HG02938 (cell line): ENCODE data around the gene PCP4L1.
A peak's percentile ranks its signal among the peaks of the same experiment; 100 is the strongest.
"Not testable (repeated sequence)": the region's sequence is repeated elsewhere in the genome, so short reads cannot be mapped to it uniquely, and the experiment has no call there.

ENCODE experiments used
- ATAC-seq: cut with Tn5 transposase; IDR thresholded peaks from one replicate; pipeline ENCODE4 v1.9.1; 2021; ENCODE audit warnings: mild to moderate bottlenecking, moderate library complexity; ENCODE audit not compliant: unreplicated experiment

Gene PCP4L1

DNA sequence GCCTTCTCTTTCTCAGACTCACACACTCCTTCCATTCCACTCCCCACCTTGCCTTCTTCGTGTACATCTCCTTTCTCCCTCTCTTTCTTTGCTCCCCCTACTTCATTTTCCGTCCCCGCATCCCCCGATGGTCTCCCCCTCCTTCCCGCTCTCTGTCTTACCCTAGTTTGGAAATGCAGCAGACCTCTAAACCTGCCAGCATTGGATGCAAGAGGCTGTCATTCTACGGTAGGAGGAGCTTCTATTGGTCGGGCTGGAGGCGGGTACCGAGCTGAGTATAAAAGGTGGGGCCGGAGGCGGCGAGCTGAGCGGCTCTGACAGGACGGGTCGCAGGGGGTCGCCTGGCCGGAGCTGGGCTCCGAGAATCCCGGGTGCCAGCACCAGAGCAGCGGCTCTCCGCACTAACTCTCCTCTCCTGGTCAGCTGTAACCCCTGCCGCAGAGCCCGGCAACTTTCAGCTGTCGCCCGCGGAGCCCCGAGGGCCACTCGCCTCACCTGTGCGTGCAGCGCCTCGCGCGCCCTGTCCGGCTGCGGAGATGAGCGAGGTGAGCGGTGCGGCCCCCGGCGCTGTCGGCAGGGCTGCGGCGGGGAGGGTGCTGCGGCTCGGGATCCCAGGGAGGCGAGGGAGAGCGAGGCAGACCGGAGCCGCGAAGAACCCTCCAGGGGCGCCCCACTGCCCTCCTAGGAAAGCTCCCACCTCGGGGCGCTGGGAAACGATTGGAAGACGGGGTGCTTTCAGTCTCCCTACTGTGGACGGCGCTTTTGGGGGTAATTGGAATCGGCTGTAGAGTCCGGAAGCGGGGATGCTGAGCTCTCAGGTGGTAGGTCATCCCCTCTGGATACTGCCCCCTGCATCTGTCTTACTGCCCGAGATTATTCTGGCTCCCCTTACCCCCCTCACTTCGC lies at the start of gene PCP4L1:
PCP4L1 (plus strand) TSS at position 307 of the 906 bp plus-strand sequence; CDS start at position 537, 230 bp downstream.
- ATAC-seq = no peak

DNA sequence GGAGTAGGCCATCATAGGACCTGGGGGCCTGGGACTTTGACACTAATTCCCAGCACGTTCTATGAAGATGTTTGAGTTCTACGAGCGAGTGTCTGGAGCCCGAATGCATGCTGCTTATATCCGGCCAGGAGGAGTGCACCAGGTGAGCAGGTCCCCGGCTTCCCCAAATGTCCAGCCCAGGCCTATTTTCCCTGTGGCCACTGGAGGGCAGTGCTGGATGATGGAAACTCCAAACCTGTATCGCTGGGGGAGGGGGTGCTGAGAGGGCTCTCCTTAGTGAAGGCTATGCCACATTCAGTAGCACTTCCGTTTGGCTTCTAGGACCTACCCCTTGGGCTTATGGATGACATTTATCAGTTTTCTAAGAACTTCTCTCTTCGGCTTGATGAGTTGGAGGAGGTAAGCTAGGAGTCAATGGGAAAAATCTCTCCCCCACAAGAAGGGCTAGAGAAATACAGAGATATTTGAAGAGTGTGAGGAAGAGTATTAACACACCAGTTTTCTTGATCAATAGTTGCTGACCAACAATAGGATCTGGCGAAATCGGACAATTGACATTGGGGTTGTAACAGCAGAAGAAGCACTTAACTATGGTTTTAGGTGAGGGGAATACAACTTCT lies 48.6 kb upstream of the PCP4L1 start:
- ATAC-seq = peak; percentile 64

DNA sequence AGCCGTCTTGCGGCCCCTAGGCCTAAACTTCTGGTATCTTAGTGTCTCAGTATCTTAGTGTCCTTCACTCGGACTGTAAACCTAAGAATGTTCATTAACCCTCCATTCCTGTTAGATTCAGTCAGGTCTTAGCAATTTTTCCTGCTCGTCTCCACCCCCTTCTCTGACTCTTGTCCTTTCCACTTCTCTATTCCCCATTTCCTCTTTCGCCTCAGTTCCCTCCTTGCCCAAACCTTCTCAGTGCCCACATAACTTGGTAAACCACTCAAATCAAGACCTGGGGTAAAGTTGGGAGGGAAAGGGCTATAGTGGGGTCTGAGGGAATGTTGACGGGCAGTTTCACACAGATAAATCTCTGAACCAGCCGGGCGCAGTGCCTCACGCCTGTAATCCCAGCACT lies 44.2 kb upstream of the PCP4L1 start:
- ATAC-seq = no peak

DNA sequence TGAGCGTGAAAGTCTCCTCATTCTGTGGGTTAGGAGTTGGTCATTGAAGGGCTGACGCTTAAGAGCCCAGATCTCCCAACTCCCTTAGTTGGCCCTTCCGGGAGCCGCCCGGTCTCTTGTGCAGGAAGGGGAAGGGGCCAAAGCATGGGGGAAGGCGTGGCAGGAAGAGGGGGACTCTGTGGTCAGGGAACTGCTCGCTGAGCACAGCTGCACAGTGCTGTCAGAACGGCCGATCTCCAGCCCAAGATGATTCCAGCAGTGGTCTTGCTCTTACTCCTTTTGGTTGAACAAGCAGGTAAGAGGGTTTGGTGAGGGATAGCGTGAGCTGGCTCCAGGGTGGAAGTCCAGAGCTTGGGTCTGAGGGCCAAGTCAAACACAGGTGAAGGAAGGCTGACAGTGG lies 43.5 kb upstream of the PCP4L1 start, which contains the start of gene FCER1G:
FCER1G (plus strand) TSS at position 220 of the 400 bp plus-strand sequence; CDS start at position 247, 27 bp downstream.
- ATAC-seq = no peak

DNA sequence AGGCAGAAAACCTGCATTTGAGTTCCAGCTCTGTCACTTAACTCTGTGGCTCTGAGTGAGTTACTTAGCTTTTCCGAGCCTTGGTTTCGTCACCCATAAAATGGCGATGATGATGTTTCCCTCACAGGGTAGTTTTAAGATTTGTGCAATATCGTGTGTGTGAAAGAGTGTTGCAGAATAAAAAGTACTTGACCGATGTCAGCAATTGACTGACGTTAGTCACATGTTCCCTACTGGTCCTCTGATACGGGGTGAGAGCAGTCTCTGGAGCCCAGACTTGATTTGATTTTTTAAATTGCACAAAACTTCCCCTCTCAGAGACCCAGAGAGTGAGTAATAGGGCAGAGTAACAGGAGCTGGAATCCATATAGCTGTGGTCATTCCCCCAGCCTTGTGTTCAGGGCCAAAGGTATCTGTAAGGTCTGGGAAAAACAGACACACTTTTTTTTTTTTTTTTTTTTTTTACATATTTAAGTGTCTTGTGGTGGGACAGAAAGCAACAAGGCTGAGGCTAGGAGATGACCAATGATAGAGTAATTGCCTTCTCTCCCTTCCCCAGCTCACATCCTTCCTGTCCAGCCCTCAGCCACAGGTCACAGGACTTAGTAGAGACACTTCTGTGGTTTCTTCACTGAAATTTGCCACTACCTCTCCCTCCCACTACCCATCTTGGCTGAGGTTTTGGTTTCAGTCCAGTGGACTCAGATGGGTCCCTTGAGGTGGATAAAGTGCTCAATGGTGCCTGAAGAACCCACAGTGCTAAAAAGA lies 41.4 kb upstream of the PCP4L1 start:
- peak; percentile 91 for ATAC-seq

DNA sequence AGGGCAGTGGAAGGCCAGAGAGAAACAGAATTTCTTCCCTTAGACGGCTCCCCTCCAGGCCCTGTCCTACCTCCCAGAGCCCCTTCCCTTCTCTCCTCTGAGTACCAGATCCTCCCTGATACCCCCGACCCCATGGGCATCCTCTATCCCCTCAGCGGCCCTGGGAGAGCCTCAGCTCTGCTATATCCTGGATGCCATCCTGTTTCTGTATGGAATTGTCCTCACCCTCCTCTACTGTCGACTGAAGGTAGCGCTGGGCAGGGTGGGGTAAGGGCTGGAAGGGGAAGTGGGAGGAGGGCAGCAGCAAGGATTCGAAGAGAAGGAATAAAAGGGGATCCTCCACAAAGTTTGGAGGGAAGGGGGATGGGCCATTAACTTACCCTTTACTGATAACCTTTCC lies 40.7 kb upstream of the PCP4L1 start:
- ATAC-seq = no peak

DNA sequence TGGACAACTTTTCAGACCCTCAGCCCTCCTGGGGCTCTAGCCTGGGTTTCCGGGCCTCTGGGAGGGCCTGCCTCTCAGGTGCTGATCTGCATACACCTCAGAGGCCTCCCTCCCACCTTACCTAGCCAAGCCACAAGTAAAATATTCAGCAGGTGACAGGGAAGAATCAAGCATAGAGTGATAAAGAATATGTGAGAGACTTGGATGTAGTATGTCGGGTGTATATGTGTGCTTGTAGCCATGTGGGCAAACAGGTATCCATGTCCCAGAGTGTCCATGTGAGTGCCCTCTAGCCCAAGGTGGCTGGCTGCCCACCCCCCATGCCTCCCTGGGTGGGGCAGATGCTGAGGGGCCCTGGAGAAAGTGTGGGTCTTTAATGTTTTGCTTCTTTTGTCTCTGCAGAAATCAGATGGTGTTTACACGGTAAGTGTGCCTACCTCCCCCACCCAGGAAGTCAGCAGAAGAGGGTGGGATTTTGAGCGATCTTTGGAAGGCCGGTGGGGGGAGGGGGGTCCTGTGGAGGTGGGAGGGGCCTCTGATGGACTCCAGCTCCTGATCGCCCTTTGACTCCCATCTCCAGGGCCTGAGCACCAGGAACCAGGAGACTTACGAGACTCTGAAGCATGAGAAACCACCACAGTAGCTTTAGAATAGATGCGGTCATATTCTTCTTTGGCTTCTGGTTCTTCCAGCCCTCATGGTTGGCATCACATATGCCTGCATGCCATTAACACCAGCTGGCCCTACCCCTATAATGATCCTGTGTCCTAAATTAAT lies 40.1 kb upstream of the PCP4L1 start:
- ATAC-seq = no peak

DNA sequence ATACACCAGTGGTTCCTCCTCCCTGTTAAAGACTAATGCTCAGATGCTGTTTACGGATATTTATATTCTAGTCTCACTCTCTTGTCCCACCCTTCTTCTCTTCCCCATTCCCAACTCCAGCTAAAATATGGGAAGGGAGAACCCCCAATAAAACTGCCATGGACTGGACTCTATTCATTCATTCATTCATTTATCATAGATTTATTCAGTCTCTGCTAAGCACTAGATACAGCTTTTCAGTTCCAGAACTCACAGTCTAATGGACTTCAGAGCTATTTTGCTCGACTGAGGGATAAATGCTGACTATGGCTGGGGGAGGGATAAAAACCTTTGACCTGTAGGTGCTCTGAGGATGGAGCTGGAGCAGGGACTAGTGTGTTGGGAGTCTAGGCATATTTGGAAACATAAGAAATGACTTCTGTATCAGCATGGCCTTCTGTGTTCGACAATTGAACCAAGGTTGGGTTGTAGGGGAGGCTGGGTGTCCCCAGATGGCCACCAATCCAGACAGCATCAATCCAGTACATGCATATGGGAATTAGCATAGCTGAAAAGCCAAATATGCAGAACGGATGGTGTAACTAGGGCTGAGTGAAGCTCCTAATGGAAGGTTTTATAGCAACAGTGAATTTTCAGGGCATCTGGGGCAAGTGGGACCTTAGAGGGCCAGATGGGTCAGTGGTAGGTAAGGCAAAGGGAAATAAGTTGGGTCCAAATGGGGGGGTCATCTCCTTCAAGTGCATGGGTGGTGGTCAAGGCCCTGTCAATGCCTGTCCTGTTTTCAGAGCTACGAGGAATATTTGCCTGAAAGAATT lies 39.3 kb upstream of the PCP4L1 start:
- ATAC-seq = no peak

DNA sequence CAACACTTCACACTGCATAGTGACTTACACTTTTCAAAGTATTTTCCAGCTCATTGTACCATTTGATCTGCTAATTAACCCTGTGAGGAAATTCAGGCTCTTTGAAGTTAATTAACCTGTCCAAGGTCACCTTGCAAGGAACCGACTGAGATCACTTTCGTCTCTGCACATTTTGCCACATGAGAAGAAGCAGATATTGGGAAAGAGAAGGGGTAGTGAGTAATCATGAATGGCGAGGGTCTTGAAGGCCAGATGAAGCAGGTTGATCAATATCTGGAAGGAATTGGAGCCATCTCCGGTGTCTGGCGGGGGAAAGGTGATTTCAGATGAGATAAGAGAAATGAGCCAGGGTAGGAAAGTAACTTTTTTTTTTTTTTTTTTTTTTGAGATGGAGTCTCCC lies 38.5 kb upstream of the PCP4L1 start:
- ATAC-seq = no peak

DNA sequence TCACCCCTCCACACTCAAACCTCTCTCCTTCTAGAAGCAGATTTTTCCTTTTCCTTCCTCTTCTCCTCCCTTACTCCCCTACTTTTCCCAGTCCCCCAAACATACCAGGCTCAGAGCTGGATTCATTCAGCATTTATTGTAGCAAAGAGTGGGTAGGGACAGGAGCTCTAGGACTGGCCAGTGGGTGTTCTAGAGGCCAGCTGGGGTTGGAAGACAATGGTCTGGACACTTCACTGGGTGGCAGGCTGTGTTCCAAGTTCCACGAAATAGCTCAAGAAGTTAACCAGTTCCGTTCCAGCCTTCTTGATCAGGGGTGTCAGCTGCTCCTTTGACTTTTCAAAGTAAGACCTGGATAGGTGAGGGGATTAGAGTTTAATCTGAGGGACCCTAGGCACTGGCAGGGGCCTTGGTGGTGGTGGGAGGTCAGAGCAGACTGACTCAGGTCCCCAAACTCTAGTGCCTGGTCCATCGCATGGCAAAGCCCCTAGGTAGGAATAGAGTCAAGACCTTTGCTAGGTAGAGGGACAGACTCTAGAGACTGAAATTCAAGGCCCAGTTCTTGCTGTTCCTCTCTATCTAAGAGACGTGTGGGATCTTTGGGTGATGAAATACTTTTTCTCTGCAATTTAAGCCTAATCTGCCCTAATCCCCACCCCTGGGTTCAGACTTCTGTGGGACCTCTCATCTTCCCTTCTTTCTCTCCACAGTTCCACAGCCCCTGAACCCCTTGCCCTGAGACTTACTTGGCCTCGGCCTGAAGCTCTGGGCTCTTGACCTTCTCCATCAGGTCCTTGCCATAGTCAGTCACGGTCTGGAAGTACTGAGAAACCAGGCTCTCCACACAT lies 36.1 kb upstream of the PCP4L1 start:
- ATAC-seq = no peak

DNA sequence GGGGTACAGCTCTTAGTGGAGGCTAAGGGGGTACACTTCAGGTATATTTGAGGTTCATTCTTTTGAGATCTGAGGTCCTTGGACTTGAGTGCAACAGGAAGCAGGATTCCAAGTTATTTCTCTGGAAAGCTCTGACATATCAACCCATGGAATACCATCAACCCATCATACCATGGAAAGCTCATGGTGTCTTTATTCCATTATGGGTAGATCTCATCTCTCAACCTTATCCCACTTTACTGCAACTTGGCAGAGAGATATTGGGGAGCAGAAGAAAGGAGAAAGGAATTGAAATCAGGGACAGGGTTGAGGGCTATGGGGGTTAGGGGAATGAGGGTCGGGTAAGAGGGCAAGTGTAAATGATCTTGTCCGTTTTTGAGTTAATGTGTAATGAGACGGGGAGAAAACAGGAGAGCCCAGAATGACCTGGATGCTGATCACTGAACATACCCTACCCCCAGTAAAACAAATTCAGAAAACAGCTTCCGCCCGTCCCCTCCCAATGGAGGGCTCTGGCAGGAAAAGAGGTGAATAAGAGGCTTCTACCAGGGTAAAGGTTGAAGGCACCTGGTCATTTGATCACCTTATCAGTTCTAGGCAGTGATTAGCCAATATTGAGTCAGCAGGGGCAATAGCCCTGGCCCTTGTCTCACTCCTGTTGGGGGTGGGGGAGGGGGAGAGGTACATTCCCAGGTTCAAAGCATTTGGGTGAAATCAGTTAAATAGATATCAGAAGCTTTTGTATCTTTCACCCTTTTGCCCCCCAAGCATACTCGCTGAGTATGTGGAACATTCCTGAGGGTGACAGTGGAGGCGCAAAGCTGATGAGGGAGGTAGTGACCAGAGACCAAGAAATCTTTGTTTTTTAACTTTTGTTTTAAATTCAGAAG lies 34.5 kb upstream of the PCP4L1 start:
- no peak for ATAC-seq

DNA sequence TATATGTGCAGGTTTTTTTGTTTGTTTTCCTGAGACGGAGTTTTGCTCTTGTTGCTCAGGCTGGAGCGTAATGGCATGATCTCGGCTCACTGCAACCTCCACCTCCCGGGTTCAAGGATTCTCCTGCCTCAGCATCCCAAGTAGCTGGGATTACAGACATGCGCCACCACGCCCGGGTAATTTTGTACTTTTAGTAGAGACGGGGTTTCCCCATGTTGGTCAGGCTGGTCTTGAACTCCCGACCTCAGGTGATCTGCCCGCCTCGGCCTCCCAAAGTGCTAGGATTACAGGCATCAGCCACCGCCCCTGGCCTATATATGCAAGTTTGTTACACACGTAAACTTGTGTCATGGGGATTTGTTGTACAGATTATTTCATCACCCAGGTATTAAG lies 33.9 kb upstream of the PCP4L1 start:
- not testable (repeated sequence) for ATAC-seq

DNA sequence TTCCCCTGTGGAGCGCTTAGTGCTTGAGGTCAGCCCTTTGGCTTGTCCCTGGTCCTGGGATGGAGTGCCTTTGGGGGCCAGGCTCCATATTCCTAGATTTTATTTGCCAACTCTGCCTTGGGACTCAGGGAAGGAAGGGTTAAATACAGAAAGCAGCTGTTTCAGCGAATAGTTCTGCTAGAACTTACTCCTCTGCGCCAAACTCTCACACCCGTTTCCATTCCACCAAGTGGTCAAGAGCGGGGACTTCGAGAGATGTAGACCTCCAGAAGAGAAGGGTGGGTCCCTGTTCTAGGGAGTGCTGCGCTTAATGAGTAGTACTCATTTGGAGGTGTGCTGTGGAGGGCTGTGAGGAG lies 33.4 kb upstream of the PCP4L1 start:
- no peak for ATAC-seq

DNA sequence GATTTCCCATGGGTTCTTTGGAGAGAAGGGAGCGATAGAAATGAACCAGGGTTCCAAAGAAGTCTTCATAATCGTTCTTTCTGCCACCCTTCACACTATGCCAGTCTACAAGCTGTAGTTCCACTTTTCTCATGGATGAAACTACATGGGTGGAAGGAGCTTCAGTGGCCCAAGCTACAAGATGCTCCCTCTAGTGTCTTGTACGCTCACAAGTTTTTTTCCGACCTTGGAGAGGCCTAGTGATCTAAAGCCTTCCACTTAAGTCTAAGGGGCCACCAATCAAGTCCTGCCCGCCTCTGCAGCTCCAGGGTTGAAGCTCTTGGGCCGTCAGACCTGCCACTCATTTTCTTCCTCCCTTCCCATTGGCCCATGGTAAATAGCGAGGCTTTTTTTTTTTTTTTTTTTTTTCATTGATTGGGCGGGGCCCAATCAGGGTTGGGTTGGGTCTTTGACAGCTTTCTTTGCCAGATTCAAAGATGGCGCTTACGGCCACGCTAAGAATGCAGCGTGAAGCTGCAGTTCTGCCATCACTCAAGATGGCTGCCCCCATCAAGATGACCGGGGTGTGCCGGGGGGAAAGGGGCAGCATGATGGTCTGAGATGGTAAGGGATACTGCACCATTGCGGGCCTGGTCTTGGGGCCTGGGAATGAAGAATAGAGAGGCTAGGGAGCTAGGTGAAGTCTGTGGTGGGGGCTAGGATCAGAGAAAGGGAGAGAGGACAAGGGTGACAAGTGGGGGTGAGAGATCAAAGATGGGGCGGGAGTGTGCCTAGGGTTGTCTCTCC lies 32.8 kb upstream of the PCP4L1 start, which contains the start of gene TOMM40L:
TOMM40L (plus strand) TSS at position 527 of the 786 bp plus-strand sequence. CDS start 430 bp downstream, outside the sequence.
- peak; percentile 94 for ATAC-seq

DNA sequence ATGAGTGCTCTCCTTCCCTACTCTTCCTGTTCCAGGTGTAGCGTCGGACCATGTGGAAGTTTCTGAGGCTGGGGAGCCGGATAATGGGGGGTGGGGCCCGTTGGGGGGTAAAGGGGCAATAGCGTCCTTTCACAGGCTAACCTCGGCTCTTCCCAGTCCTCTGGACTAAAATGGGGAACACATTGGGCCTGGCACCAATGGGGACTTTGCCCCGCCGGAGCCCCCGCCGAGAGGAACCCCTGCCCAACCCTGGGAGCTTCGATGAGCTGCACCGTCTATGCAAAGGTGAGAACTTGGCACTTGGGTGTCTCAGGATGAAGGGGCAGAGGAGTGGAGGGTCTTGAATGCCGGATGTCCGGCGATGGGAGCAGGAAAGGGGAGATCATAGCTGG lies 32.2 kb upstream of the PCP4L1 start:
- no peak for ATAC-seq

DNA sequence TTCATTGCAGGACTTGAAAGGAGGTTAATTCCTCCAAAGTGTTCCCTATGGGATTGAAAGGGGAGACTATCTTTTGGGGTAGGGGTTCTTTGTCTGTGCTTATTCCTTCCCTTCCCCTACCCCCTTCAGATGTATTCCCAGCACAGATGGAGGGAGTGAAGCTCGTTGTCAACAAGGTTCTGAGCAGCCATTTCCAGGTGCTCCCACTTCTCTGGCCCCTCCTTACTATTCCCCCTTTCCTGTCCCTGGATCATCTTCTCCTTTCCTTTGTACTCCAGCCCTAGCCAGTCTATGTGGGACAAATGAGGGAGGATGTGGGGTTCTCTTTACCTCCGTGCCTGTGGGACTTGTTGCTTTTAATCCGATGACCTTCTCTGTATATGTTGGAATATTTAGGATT lies 31.8 kb upstream of the PCP4L1 start:
- no peak for ATAC-seq
